SU-DHL-6 (cell line): ENCODE data around the gene GTF2H2.
"Not testable (repeated sequence)": the region's sequence is repeated elsewhere in the genome, so short reads cannot be mapped to it uniquely, and the experiment has no call there.

ENCODE experiments used
- H2AFZ ChIP-seq: fragments of 200-600 bp; sonication (generic); 2 replicates; pipeline ENCODE4 v1.6.1; 2014; ENCODE audit warnings: low read depth, mild to moderate bottlenecking, moderate library complexity, mixed read lengths, antibody characterized with exemption, low read length; ENCODE audit not compliant: severe bottlenecking
- H3F3A ChIP-seq: fragments of 200-600 bp; shearing (Covaris generic); 2 replicates; pipeline ENCODE4 v1.6.0; 2016; ENCODE audit warnings: antibody characterized with exemption, mild to moderate bottlenecking; ENCODE audit not compliant: insufficient read depth
- H3K27ac ChIP-seq: fragments of 200-600 bp; sonication (generic); 2 replicates; pipeline ENCODE4 v1.5.1; 2016; ENCODE audit warnings: low read depth, mild to moderate bottlenecking, low read length, moderate library complexity, mixed read lengths
- H3K27me3 ChIP-seq: fragments of 200-600 bp; sonication (generic), shearing (Covaris generic); 2 replicates; pipeline ENCODE4 v1.6.0; 2014; ENCODE audit warnings: mild to moderate bottlenecking, low read length
- H3K36me3 ChIP-seq: fragments of 200-600 bp; sonication (generic); 2 replicates; pipeline ENCODE4 v1.6.1; 2014; ENCODE audit warnings: mild to moderate bottlenecking, low read length, mixed read lengths
- H3K4me2 ChIP-seq: fragments of 300-600, 200-600 bp; shearing (Covaris generic), sonication (generic); 2 replicates; pipeline ENCODE4 v1.6.0; 2014; ENCODE audit warnings: low read length, low read depth, mild to moderate bottlenecking; ENCODE audit not compliant: poor library complexity, severe bottlenecking
- H3K4me3 ChIP-seq: fragments of 200-600 bp; sonication (generic); 2 replicates; pipeline ENCODE4 v1.5.1; 2014; ENCODE audit warnings: antibody characterized with exemption, low read length, mild to moderate bottlenecking, mixed read lengths; ENCODE audit not compliant: insufficient read depth, poor library complexity, severe bottlenecking
- H3K79me2 ChIP-seq: fragments of 200-600 bp; sonication (generic); 2 replicates; pipeline ENCODE4 v1.6.1; 2014; ENCODE audit warnings: mild to moderate bottlenecking, low read length, moderate library complexity; ENCODE audit not compliant: insufficient read depth
- H3K9ac ChIP-seq: fragments of 200-600 bp; sonication (generic); 2 replicates; pipeline ENCODE4 v1.7.0; 2014; ENCODE audit warnings: mild to moderate bottlenecking, low read length
- H3K9me2 ChIP-seq: fragments of 200-600 bp; sonication (generic); replicated peaks from 2 replicates; pipeline ENCODE4 v1.6.1; 2014; ENCODE audit warnings: low read length; ENCODE audit not compliant: insufficient read depth
- H3K9me3 ChIP-seq: fragments of 200-600 bp; sonication (generic); 2 replicates; pipeline ENCODE4 v1.6.1; 2014; ENCODE audit warnings: low read length, mixed read lengths; ENCODE audit not compliant: insufficient read depth
- H4K20me1 ChIP-seq: fragments of 200-600 bp; sonication (generic); 2 replicates; pipeline ENCODE4 v1.6.1; 2014; ENCODE audit warnings: low read depth, mild to moderate bottlenecking, antibody characterized with exemption, low read length, moderate library complexity, mixed read lengths
- CTCF ChIP-seq: fragments of 200-600 bp; sonication (generic); IDR thresholded peaks from one replicate; pipeline ENCODE4 v1.5.1; 2017; ENCODE audit warnings: antibody characterized with exemption, mild to moderate bottlenecking, low read length, moderate library complexity; ENCODE audit not compliant: insufficient read depth, poor library complexity, severe bottlenecking
- EZH2phosphoT487 ChIP-seq: fragments of 200-600 bp; sonication (generic), shearing (Covaris generic); conservative IDR thresholded peaks from 2 replicates; pipeline ENCODE4 v1.6.1; 2018; ENCODE audit warnings: mild to moderate bottlenecking, antibody characterized with exemption, low read length, moderate library complexity, mixed read lengths

GTF2H2 gene

DNA sequence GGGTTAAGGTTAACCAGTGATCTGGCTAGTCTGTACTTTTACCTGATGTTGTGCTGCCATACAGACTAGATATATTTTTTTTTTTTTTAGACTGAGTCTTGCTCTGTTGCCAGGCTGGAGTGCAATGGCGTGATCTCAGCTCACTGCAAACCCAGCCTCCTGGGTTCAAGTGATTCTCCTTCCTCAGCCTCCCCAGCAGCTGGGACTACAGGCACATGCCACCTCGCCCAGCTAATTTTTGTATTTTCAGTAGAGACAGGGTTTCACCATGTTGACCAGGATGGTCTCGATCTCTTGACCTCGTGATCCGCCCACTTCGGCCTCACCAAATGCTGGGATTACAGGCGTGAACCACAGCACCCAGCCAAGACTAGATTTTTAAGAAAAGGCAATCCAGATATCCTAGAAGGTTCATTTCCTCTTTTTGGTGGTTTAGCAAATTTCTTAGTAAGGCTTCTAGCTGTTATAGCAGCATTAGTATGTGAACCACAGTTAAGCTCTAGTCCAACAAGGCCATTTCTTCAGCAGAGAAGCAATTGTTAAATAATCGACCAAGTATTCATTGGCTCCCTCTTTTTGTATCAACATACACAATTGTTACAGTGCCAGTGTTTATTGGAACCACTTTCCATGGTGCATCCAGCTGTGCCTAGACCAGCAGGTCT is 42.1 kb downstream of the GTF2H2 start, which contains the start of gene NAIP:
Gene NAIP (minus strand): TSS at position 51 of the 665 bp plus-strand sequence. CDS start 12,424 bp downstream, outside the sequence.
- H3K27me3 ChIP-seq, H3K9me3 ChIP-seq, H4K20me1 ChIP-seq, H3K9ac ChIP-seq, H3K4me3 ChIP-seq, H2AFZ ChIP-seq, H3K79me2 ChIP-seq, H3F3A ChIP-seq, H3K9me2 ChIP-seq, H3K27ac ChIP-seq, H3K36me3 ChIP-seq, H3K4me2 ChIP-seq: not testable (repeated sequence)

DNA sequence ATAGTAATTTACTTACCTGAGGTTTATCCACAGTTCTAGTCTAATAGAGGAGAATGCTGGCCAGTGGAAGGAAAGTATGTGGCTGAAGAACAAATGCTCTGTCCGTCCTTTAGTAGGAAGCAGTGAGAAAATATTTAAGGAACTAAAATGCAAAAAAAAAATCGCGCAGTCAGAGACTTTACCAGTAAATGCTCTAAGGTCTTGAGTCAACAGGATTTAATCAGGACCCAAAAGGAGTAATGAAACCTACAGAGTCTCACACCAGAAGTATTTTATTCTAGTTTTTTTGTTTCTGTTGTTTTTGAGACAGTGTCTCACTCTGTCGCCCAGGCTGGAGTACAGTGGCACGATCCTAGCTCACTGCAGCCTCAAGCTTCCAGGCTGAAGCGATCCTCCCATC is 46.8 kb downstream of the GTF2H2 start:
- H2AFZ ChIP-seq, H3K36me3 ChIP-seq, H3F3A ChIP-seq, H3K27ac ChIP-seq, H3K4me2 ChIP-seq, H3K4me3 ChIP-seq, H3K9ac ChIP-seq, H3K9me3 ChIP-seq, H3K79me2 ChIP-seq, H3K9me2 ChIP-seq, H3K27me3 ChIP-seq, H4K20me1 ChIP-seq: not testable (repeated sequence)

DNA sequence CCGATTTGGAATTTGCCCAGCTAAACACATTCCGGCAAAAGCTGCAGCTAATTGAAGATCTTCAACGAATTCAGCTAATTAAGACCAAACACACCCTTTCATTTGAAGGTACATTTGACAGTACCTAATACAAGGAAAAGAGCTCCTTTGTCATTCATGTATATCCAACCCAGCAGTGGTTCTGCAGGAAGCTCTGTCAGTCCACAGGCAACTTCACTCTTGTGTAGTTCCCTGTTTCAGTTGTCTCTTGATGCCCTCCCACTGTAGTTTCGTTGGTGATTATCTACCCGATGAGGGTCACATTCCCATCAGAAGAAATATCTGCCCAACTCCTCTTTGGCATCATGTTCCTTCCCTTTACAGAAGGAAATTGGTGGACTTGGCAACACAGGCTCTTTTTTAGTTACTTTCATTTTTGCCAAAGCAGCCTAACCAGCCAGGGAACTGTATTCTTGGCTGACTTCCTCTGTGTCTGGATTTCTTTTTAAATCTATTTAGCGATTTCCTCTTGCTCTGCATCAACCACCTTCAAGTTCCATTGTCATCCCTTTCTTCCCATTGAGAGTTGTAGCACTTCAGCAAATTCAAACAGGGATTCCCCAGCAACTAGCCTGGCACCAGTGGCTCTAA is 49.0 kb downstream of the GTF2H2 start:
- not testable (repeated sequence) for H3K9me3 ChIP-seq, H3F3A ChIP-seq, H3K4me3 ChIP-seq, H3K4me2 ChIP-seq, H3K9me2 ChIP-seq, H3K36me3 ChIP-seq, H3K79me2 ChIP-seq, H3K27me3 ChIP-seq, H4K20me1 ChIP-seq, H2AFZ ChIP-seq, H3K9ac ChIP-seq, H3K27ac ChIP-seq

DNA sequence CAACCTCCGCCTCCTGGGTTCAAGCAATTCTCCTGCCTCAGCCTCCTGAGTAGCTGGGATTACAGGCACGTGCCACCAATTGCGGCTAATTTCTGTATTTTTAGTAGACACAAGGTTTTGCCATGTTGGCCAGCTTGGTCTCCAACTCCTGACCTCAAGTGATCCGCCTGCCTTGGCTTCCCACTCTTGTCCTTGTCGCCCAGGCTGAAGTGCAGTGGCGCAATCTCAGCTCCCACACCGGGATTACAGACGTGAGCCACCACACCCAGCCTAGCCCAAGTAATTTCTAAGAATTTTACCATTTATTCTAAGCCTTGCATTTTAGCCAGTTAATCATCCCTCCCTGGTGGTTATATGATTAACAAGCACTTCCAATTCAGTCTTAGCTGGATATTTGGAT is 53.3 kb downstream of the GTF2H2 start:
- TF ChIP-seq CTCF (no peak), EZH2phosphoT487 (no peak)
- H3K4me2 ChIP-seq, result no peak overlapping the region
- no peaks in the 10 kb centered on the region for H3K9me2 ChIP-seq
- no peak overlapping the region for H2AFZ ChIP-seq
- no peaks in the 10 kb centered on the region for H3K36me3 ChIP-seq
- H3K9me3 ChIP-seq, result no peaks in the 10 kb centered on the region
- H3K79me2 ChIP-seq, result no peaks in the 10 kb centered on the region
- no peak overlapping the region for H3K9ac ChIP-seq
- no peak overlapping the region for H3K4me3 ChIP-seq
- no peaks in the 10 kb centered on the region for H4K20me1 ChIP-seq
- H3K27me3 ChIP-seq, result no peaks in the 10 kb centered on the region
- H3K27ac ChIP-seq, result no peak overlapping the region
- H3F3A ChIP-seq, result no peaks in the 10 kb centered on the region

DNA sequence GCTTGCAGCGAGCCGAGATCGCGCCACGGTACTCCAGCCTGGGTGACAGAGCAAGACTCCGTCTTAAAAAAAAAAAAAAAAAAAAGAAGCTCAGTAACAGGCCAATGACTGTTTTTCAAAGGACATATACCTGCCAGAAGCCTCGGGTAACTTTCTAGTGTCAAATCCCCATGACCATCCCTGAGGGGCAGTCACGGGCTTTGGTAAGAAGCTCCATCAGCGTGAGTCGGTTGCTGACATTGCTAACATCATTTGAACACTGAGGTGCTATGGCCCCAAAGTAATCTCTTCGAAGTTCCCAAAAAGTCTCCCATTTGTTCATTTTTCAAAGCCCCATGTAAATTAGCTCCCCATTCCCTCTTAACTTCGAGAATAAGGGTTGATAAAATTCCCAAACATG is 53.9 kb downstream of the GTF2H2 start:
- Histone ChIP-seq H3K9ac (no peak overlapping the region), H3F3A (no peaks in the 10 kb centered on the region), H3K9me2 (no peaks in the 10 kb centered on the region), H3K79me2 (no peaks in the 10 kb centered on the region), H3K4me3 (no peak overlapping the region), H3K9me3 (no peaks in the 10 kb centered on the region), H4K20me1 (no peaks in the 10 kb centered on the region), H3K36me3 (no peaks in the 10 kb centered on the region), H3K27ac (no peak overlapping the region), H3K4me2 (no peak overlapping the region), H2AFZ (no peak overlapping the region), H3K27me3 (no peaks in the 10 kb centered on the region)
- TF ChIP-seq CTCF (no peak), EZH2phosphoT487 (no peak)
